Neural crest cell (in vitro differentiated cells): Measurements from ENCODE around the gene VGLL3. TPM values are rescaled to one million over a fixed set of nuclear protein-coding genes. Genes with fewer than 3 reads are reported as not detected.

ENCODE experiments used
- DNase-seq: peaks from one replicate; pipeline ENCODE4 v3.0.0; 2021; ENCODE audit warnings: low read depth, mixed read lengths, low spot score
- H3K27ac Mint-ChIP-seq: one replicate; pipeline ENCODE4 v1.8.0; 2021; ENCODE audit warnings: mild to moderate bottlenecking, mixed read lengths; ENCODE audit not compliant: unreplicated experiment
- H3K27me3 Mint-ChIP-seq: 2 replicates; pipeline ENCODE4 v1.8.0; 2021; ENCODE audit warnings: low read depth, mild to moderate bottlenecking, mixed read lengths
- H3K36me3 Mint-ChIP-seq: 2 replicates; pipeline ENCODE4 v1.8.0; 2021; ENCODE audit warnings: low read depth, mild to moderate bottlenecking, mixed read lengths
- H3K4me1 Mint-ChIP-seq: 2 replicates; pipeline ENCODE4 v1.8.0; 2021; ENCODE audit warnings: mixed read lengths
- H3K4me3 Mint-ChIP-seq: one replicate; pipeline ENCODE4 v1.8.0; 2021; ENCODE audit warnings: mild to moderate bottlenecking, mixed read lengths
- H3K9me3 Mint-ChIP-seq: 2 replicates; pipeline ENCODE4 v1.8.0; 2021; ENCODE audit warnings: mixed read lengths
- total RNA-seq: library from RNA; stranded (reverse); gene quantifications from 2 replicates; pipeline ENCODE4 v1.2.1, GENCODE V29; 2021
- TF ChIP-seq, protein P1 (sequence below): fragments of 200-600 bp; sonication (generic); conservative IDR thresholded peaks from 2 replicates; pipeline ENCODE4 v1.5.0; 2021; ENCODE audit warnings: antibody characterized with exemption, mild to moderate bottlenecking

VGLL3 gene
- total RNA-seq, 1 donor from 2014 or later, result 3.2 TPM

DNA sequence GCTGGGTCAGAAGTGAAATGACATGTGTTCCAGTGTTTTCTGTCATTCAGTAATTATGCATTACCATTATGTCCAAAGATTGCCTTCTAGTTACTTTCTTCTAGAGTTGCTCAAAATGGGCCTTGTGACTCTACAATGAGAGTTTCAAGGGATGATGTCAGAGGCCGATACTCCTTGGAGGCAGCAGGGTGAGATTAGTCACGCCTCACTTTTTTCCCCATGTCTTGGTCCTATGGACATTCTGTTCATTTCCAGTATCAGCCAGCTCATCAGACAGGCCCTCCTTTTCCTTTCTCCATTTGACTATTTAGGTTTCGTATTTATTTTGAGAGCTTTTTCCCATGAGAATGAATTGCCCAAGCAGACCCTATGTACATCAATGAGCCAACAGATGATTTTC is 17.5 kb downstream of the VGLL3 start:
- peaks cover 8% of the 10 kb centered on the region for H3K36me3 Mint-ChIP-seq
- TF ChIP-seq, protein P1, sequence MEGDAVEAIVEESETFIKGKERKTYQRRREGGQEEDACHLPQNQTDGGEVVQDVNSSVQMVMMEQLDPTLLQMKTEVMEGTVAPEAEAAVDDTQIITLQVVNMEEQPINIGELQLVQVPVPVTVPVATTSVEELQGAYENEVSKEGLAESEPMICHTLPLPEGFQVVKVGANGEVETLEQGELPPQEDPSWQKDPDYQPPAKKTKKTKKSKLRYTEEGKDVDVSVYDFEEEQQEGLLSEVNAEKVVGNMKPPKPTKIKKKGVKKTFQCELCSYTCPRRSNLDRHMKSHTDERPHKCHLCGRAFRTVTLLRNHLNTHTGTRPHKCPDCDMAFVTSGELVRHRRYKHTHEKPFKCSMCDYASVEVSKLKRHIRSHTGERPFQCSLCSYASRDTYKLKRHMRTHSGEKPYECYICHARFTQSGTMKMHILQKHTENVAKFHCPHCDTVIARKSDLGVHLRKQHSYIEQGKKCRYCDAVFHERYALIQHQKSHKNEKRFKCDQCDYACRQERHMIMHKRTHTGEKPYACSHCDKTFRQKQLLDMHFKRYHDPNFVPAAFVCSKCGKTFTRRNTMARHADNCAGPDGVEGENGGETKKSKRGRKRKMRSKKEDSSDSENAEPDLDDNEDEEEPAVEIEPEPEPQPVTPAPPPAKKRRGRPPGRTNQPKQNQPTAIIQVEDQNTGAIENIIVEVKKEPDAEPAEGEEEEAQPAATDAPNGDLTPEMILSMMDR, result no peak
- H3K27ac Mint-ChIP-seq, result no peak overlapping the region

DNA sequence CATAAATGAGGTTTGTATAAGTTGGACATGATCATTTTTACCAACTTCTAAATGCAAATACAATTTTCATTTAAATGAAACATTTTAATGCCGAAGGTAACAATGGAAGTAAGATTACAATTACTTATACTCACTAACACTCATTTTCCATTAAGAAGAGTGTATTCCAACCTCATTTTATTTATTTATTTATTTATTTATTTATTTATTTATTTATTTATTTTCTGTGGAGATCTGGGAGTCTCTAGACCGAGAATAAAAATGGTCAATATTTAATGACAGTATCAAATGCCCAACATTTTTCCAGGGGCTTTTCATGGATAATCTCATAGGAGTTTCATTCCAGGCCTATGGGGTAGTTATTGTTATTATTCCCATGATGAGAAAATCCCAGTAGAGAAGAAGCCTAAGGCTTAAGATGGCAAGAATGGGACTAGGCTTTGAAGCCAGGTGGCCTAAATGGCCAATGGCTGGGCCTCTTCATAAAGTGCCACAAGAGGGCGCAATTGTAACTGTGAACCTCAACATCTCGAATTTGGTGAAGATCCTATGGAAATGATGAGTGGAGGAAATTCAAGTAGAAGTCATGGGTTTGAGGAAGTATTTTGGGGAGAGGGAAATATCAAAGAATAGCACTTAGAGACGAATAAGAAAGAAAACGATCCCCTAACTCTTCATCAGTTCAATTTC is 21.3 kb downstream of the VGLL3 start:
- TF ChIP-seq, protein P1, result peak; percentile 64
- Mint-ChIP-seq H3K9me3 (peaks cover 4% of the 10 kb centered on the region), H3K36me3 (peaks cover 13% of the 10 kb centered on the region), H3K4me3 (no peak overlapping the region), H3K27ac (no peak overlapping the region), H3K4me1 (peaks cover 6% of the 10 kb centered on the region), H3K27me3 (no peaks in the 10 kb centered on the region)
- DNase-seq, result no peak

More for the DNA sequence above, 17.5 kb downstream of the VGLL3 start:
- Mint-ChIP-seq H3K9me3 (peaks cover 4% of the 10 kb centered on the region), H3K27me3 (no peaks in the 10 kb centered on the region), H3K4me1 (peaks cover 6% of the 10 kb centered on the region), H3K4me3 (no peak overlapping the region)
- DNase-seq, result no peak

DNA sequence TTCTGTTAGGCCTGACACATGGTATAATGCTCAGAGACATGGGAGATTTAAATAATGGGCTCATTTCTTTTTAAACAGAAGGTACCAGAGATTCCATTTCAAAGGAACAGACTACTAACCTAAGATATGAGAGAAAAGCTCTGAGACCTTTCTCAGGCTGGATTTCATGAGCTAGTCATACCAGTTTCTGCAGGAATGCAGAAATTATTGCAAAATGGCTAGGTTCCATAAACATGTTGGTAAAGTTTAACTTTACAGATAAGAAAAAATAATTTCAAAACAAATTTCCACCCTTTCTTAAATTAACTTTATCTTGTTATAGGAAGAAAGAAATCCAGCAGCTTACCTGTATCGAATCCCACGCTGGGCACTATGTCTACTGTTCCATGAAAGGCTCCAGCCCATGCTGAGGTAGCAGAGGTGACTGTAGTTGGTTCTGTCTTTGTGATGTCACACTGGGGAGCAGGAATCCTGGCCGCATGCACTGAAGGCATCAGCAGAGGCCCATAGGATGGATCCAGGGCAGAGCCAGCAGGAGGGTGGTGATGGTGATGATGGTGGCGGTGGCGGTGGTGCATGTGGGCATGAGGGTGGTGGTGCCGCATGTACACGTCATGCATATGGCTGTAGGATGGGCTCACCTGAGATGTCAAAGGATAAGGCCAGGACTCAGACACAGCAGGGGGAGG is 22.6 kb downstream of the VGLL3 start:
- no peak for DNase-seq
- Mint-ChIP-seq H3K36me3 (peaks cover 13% of the 10 kb centered on the region), H3K4me1 (peaks cover 2% of the 10 kb centered on the region), H3K9me3 (peaks cover 4% of the 10 kb centered on the region), H3K4me3 (no peak overlapping the region), H3K27ac (peak overlapping the region; percentile 81), H3K27me3 (no peaks in the 10 kb centered on the region)
- TF ChIP-seq, protein P1, result no peak

DNA sequence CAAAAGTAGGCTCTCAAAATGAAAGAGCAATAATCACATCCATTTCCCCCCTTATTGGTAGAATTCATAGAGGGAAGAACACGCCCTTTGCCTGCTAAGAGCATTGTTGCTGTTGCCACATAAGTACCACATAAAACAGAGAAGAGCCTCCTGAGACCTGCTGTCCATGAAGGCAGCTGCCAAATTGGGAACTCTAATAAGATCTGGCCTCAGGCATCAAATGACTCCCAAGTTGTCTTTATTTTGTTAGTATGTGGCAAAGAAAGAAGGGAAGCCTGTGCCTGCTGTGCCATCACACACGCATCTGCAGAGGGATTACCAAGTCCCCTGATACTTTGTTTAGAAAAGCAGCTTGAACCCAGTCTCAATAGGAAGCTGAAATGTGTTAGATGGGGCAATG is 23.9 kb downstream of the VGLL3 start:
- no peak overlapping the region for H3K4me3 Mint-ChIP-seq
- DNase-seq, result no peak
- no peaks in the 10 kb centered on the region for H3K4me1 Mint-ChIP-seq
- no peak overlapping the region for H3K27ac Mint-ChIP-seq
- no peaks in the 10 kb centered on the region for H3K27me3 Mint-ChIP-seq
- H3K9me3 Mint-ChIP-seq, result peaks cover 4% of the 10 kb centered on the region
- peaks cover 13% of the 10 kb centered on the region for H3K36me3 Mint-ChIP-seq
- TF ChIP-seq, protein P1, result no peak

DNA sequence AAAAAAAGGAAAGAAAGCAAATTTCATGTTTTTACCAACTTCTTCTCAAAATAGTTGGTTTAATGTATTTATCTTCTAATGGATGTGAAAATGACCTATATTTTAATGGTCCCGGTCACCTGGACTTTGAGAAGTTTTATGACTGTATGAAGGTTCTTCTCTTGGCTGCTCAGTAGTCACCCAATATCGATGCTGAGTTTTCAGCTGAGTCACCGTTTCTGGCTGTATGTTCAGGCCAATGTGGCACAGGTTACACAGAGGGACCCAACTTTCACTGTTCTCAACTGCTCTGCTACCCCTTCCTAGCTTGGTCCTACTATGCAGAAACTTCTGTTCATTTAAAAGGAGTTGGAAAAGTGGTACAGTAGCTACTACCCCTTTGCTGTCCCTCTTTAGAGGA is 25.8 kb downstream of the VGLL3 start:
- Mint-ChIP-seq H3K27me3 (no peaks in the 10 kb centered on the region), H3K4me3 (no peak overlapping the region), H3K36me3 (peaks cover 11% of the 10 kb centered on the region), H3K4me1 (peaks cover 6% of the 10 kb centered on the region), H3K27ac (no peak overlapping the region), H3K9me3 (peaks cover 4% of the 10 kb centered on the region)
- TF ChIP-seq, protein P1, result no peak
- no peak for DNase-seq
